NCI-H2227 (cell line): ENCODE data around the gene CLNS1A.
A peak's percentile ranks its signal among the peaks of the same experiment; 100 is the strongest.
"Not testable (repeated sequence)": the region's sequence is repeated elsewhere in the genome, so short reads cannot be mapped to it uniquely, and the experiment has no call there.

Experiments used
- DNase-seq: peaks from one replicate; lab custom pipeline; 2025; ENCODE audit not compliant: unreplicated experiment; lab: John Stamatoyannopoulos, UW

CLNS1A gene

GRCh38 chr11:77619576-77620198, 17.9 kb downstream of the CLNS1A start:
- DNase-seq = peak; percentile 69

- no peak for DNase-seq
Measured at GRCh38 chr11:77617892-77618291, 19.7 kb downstream of the CLNS1A start.

GRCh38 chr11:77611921-77612320, 25.7 kb downstream of the CLNS1A start:
- no peak for DNase-seq

GRCh38 chr11:77609234-77609633, 28.4 kb downstream of the CLNS1A start:
- DNase-seq = no peak

GRCh38 chr11:77604281-77604680, 33.3 kb downstream of the CLNS1A start:
- DNase-seq = no peak

- no peak for DNase-seq
Measured at GRCh38 chr11:77602381-77603088, 35.1 kb downstream of the CLNS1A start.

- no peak for DNase-seq
Measured at GRCh38 chr11:77598195-77598594, 39.4 kb downstream of the CLNS1A start.

- no peak for DNase-seq
Measured at GRCh38 chr11:77596626-77597025, 41.0 kb downstream of the CLNS1A start.

- no peak for DNase-seq
Measured at GRCh38 chr11:77593883-77594282, 43.7 kb downstream of the CLNS1A start.

- DNase-seq = no peak
Measured at GRCh38 chr11:77592727-77593126, 44.9 kb downstream of the CLNS1A start.

GRCh38 chr11:77590194-77590782, 47.3 kb downstream of the CLNS1A start:
- peak; percentile 84 for DNase-seq

- peak; percentile 96 for DNase-seq
Measured at GRCh38 chr11:77589521-77590193, 47.9 kb downstream of the CLNS1A start, which contains the start of gene AQP11. Gene AQP11 (plus strand): TSS chr11:77589953. CDS start chr11:77589993, 40 bp downstream.

GRCh38 chr11:77589181-77589520, 48.4 kb downstream of the CLNS1A start:
- DNase-seq = no peak

- peak; percentile 59 for DNase-seq
Measured at GRCh38 chr11:77580712-77581337, 56.8 kb downstream of the CLNS1A start.

- DNase-seq = not testable (repeated sequence)
Measured at GRCh38 chr11:77575428-77575827, 62.2 kb downstream of the CLNS1A start.

GRCh38 chr11:77570896-77571295, 66.7 kb downstream of the CLNS1A start:
- not testable (repeated sequence) for DNase-seq

- DNase-seq = no peak
Measured at GRCh38 chr11:77569676-77570070, 67.9 kb downstream of the CLNS1A start.

- DNase-seq = no peak
Measured at GRCh38 chr11:77568916-77569675, 68.5 kb downstream of the CLNS1A start.

GRCh38 chr11:77568306-77568705, 69.3 kb downstream of the CLNS1A start:
- DNase-seq = no peak
